GM21367 (cell line): ENCODE data around the gene NABP2.
"Not testable (repeated sequence)": the region's sequence is repeated elsewhere in the genome, so short reads cannot be mapped to it uniquely, and the experiment has no call there.

Experiments used
- ATAC-seq: cut with Tn5 transposase; IDR thresholded peaks from one replicate; pipeline ENCODE4 v1.9.1; 2021; ENCODE audit not compliant: unreplicated experiment

Gene NABP2

GRCh38 chr12:56224102-56224701 is at the start of gene NABP2:
TSS of gene NABP2 (plus strand) at chr12:56224342. CDS start at chr12:56224857, 515 bp downstream.
- ATAC-seq, result peak; percentile 51

- no peak for ATAC-seq
These were observed 45.8 kb upstream of the NABP2 start for GRCh38 chr12:56178347-56178746.

- ATAC-seq, result no peak
These were observed 37.2 kb upstream of the NABP2 start for GRCh38 chr12:56186957-56187356.

- no peak for ATAC-seq
These were observed 35.9 kb upstream of the NABP2 start for GRCh38 chr12:56188131-56188777.

- no peak for ATAC-seq
These were observed 35.4 kb upstream of the NABP2 start for GRCh38 chr12:56188778-56189098.

GRCh38 chr12:56189099-56189917 is 34.8 kb upstream of the NABP2 start, which contains the start of gene SMARCC2:
TSS of gene SMARCC2 (minus strand) at chr12:56189483. CDS start at chr12:56189461, 22 bp downstream.
- peak; percentile 47 for ATAC-seq

- ATAC-seq, result no peak
These were observed 34.0 kb upstream of the NABP2 start for GRCh38 chr12:56189918-56190694.

- ATAC-seq, result no peak
These were observed 33.4 kb upstream of the NABP2 start for GRCh38 chr12:56190695-56191155.

GRCh38 chr12:56192582-56192981 is 31.6 kb upstream of the NABP2 start:
- ATAC-seq, result no peak

GRCh38 chr12:56193025-56193578 is 31.0 kb upstream of the NABP2 start:
- no peak for ATAC-seq

GRCh38 chr12:56196818-56197550 is 27.2 kb upstream of the NABP2 start:
- ATAC-seq, result not testable (repeated sequence)

- ATAC-seq, result no peak
These were observed 26.1 kb upstream of the NABP2 start for GRCh38 chr12:56197921-56198635.

- ATAC-seq, result no peak
These were observed 25.3 kb upstream of the NABP2 start for GRCh38 chr12:56198836-56199235.

- no peak for ATAC-seq
These were observed 21.8 kb upstream of the NABP2 start for GRCh38 chr12:56202366-56202765.

GRCh38 chr12:56202838-56203237 is 21.3 kb upstream of the NABP2 start:
- no peak for ATAC-seq

GRCh38 chr12:56204275-56204674 is 19.9 kb upstream of the NABP2 start:
- no peak for ATAC-seq

- no peak for ATAC-seq
These were observed 18.7 kb upstream of the NABP2 start for GRCh38 chr12:56205445-56205844.

- ATAC-seq, result no peak
These were observed 17.5 kb upstream of the NABP2 start for GRCh38 chr12:56206452-56207166.

- ATAC-seq, result no peak
These were observed 16.1 kb upstream of the NABP2 start for GRCh38 chr12:56208006-56208405.
